Stimulated activated CD8-positive, alpha-beta memory T cell treated with anti-CD3 and anti-CD28 coated beads, Interleukin-4, amount 100 ng/mL, for 4 hours (primary cell): ENCODE measurements around the gene MOCS1.

ENCODE experiments used
- DNase-seq, 2 donors: peaks; one replicate each; pipeline ENCODE4 v3.0.0-alpha.2; 2020; ENCODE audit warnings: low read depth in 2 of 2, low spot score in 1 of 2

Gene MOCS1

DNA sequence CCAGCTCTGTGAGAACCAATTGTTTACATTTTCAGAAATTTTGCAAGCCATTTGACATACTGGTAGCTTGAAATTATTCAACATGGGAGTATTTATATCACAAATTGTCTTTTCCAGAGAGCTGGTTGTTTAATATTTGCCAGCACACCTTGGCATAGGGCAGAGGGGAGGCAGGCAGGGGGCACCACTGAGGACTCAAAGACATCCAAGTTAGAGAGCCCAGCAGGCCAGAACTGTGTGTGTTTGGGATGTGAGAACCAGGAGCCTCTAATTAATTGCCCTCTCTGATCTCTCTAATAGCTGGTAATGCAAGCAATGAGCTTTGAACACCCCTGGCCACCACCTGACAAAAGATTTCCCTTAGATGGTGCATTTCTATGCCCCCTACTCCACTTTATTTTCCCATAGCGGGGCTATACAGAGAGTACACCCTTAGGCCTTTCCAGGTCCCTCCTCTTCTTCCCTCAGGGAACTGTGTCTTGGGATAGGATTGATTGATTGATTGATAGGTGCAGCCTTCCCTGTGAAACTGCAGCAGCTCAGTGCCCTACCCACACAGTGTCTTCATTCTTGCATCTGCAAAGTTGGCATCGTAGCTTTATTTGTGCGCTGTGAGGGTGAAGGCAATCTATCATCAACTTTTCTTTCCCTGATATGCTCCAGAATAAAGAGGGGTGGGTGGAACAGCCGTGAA lies 29.2 kb downstream of the MOCS1 start:
- DNase-seq: no peak

- DNase-seq: no peak
Measured at GRCh38 chr6:39903656-39904055, 30.6 kb downstream of the MOCS1 start.

DNA sequence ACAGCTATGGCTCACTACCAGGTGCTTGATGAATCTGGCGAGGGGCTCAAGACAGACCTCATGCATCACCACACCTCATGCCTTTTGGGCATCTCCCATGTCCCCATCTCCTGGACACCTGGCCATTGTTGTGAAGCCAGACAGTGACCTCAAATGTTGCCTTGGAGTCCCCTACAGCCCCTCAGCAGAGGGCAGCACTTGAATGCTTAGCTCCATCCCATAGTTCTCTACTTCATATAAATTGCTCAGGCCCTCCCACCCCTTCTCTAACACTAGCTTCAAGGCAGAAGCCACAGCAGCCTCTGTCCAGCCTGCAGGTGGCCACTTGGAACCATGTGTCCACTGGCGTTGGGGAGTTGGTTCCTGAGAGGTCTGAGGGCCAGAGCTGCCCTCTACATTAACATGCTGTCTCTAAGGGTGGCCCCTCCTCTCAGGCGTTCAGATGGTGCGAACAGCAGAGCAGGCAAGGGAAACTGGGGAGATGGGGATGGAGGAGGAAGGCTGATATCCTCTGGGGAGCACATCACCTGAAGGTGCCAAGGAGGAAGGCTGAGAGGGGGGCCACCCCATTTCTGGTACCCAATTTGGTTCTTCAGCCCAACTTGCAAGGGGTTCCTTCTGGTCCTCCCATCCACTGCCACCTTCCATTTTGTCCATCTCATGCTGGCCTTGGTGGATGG lies 31.3 kb downstream of the MOCS1 start:
- no peak for DNase-seq

DNA sequence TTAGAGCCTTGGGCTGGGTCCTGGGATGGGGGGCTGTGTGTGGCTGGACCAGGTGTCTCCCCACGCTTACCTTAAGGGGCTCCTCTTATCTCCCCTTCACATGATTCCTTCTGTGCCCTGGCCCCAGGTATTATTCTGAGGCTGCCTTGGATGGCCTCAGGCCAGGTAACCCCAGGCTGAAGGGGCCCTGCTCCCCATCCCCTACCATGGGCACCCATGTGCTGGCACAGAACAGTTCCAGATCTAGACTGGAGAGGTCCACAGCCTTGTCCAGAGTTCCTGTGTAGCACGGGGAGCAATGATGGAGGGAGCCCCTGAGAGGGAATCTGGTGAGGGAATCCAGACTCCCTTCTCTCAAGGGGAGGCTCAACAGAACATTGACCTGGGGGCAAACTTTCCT lies 32.1 kb downstream of the MOCS1 start:
- DNase-seq: no peak

GRCh38 chr6:39901670-39902069 lies 32.6 kb downstream of the MOCS1 start:
- DNase-seq: no peak

GRCh38 chr6:39901116-39901655 lies 33.1 kb downstream of the MOCS1 start:
- DNase-seq: no peak

DNA sequence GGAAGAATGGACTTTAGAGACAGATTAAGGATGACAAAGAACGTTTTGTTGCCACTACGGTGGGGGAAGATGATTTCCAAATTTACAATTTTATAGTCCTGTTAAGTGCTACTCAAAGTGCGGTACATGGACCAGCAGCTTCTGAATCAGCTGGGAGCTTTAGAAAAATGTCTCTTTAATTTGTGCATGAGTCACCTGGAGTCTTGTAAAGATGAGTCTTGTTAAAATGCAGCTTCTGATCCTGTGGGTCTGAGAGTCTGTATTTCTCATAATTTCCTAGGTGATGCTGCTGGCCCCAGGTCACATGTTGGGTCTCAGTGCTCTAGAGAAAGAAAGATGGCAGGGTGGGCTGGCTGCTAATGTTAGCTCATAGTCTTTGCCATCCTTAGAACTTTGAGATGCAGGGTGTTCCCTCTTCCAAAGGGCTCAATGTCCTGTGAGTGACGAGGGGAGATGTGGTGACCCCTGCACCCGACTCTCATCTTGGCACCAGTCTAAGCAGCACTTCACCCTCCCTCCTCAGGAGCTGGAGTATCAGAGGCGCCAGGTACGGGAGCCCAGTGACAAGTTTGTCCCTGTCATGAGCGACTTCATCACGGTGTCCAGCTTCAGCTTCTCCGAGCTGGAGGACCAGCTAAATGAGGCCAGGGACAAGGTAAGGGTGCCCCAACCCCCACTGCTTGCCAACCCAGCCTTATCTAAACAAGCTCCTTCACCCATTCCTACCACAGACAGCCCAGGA lies 34.5 kb downstream of the MOCS1 start:
- DNase-seq: no peak

DNA sequence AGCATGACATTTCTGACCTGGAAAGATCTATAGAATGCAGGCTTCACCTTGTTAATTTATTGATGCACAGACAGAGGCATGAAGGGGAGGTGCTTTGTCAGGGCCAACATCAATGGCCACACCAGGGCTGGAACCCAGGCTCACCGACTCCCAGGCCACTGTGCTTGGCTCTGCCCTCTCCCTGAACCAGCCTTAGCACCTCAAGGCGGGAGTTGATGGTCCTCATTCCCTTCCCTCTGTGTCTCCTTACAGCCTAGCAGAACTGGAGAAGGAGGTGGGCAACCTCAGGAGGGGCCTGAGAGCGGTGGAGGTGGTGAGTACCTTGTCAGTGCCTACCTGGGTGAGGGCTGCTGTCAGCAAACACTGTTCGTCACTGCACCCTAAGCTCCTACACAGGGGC lies 35.6 kb downstream of the MOCS1 start:
- DNase-seq: no peak

DNA sequence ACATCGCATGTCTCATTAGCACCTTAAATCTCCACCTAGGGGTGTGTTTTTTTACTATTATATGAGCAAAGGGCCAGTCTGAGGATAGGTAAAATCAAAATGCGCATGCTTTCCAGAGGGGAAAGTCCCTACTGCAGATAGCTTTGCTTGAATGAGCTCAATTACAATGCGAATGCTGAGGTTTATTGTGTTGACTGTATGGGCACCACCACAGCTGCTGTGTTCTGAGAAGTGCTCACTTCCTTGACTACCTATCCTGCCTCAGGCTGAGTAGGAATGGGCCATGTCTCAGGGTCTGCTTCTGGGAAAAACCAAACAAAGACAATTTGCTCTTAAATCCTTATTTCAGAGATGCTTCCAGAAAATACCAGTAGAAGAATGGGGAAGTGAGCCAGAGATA lies 36.6 kb downstream of the MOCS1 start:
- DNase-seq: no peak

GRCh38 chr6:39896701-39897100 lies 37.6 kb downstream of the MOCS1 start:
- no peak for DNase-seq

- DNase-seq: no peak
Measured at GRCh38 chr6:39893286-39893685, 41.0 kb downstream of the MOCS1 start.

DNA sequence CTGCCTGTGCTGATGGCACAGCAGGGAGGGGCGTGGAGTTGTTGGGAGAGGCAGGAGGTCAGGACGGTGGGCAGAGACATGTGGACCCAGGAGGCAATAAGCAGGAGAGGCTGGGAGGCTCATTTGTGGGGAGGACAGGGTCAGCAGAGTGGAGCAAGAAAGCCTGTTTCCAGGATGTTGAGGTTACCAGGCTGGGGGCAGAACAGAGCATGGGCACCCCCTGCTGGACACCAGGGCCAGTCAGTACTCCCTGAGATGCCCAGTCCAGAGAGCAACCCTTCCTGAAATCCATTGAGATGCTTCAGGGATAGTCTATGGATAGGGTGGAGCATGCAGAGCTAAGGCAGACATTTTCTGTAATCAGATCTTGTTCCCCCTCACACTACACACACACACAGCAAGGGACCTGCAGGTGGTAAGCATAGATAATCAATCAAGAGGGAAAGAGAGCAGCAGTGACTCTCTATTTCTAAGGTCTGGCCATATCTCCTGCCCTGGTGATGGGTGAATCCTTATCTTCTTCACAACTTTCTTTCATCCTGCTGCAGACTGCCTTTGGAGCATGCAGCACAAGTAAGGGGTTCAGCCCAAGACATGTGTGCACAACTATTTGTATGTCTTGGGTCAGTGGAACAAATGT lies 41.7 kb downstream of the MOCS1 start:
- DNase-seq: no peak

GRCh38 chr6:39891976-39892375 lies 42.3 kb downstream of the MOCS1 start:
- no peak for DNase-seq

- no peak for DNase-seq
Measured at GRCh38 chr6:39891353-39891752, 42.9 kb downstream of the MOCS1 start.

GRCh38 chr6:39889229-39889628 lies 45.0 kb downstream of the MOCS1 start:
- no peak for DNase-seq

DNA sequence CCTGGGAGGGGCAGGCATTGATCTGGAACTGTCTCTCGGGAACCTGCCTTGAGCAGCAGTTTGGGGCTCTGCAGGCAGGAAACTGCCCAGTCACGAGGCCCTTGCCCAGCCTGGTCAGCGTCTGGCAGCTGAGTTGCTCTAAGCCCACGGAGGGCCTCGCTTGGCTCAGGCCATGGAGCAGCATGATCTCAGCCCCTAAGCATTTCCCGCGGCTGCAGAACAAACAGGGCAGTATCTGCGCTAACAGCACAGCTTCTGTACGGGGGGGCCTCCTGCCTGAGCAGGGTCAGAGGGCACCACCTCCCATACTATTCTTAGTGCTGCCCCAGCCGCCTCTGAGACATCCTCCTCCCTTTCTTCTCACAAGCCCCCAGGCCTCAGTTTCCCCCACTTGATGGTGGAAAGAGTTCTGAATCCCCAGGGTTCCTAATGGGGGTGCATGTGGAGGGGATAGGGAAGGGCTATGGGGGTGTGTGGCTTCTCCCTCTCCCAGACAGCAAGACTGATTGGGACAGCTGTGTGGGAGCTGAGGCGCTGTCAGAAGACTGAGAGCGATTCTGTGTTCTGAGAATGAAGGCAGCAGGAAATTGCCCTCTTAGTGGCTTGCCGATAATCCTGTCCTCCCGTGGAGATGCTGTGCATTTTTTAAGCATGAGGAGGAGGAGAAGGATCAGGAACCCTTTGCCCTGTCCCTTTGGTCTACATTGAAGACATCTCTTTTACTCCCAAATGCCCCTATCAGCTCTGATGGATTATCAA lies 46.4 kb downstream of the MOCS1 start:
- DNase-seq: no peak

DNA sequence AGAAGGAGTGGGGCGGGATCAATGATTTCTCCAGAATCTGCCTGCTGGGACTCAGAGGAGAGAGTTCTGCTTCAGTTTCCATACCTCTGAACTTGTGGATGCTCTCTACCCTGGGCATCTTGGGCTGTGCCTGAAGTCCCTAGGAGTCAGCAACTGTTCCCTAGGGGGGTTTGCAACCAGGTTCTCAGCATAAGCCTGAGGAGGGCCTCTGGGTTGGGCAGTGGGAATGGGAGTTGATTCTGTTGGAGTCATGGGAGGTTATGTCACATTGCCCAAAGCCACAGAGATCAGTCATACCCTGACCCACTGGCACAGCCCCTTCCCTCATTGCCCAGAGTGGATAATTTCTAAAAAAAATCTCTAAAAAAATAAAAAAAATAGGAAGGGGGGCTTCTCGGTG lies 47.4 kb downstream of the MOCS1 start:
- DNase-seq: no peak

DNA sequence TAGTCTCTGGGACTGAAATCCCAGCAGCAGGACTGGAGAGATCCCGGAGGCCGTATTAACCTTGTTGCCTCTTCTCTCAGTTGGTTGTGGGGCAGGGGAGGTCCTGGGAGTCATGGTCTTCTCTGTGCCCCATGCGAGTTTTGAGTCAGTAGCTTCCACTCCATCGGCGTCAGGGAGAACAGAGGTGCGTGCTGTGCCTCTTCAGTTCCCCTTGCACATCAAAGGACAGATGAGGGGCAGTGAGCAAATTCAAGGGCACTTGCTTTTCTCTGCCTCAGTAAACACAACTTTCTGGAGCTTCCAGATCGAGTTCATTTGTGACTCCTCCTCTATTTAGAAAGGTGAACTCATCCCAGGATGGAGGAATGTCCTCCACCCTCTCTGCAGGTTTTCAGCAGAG lies 48.6 kb downstream of the MOCS1 start:
- DNase-seq: no peak

- no peak for DNase-seq
Measured at GRCh38 chr6:39884696-39885095, 49.6 kb downstream of the MOCS1 start.

DNA sequence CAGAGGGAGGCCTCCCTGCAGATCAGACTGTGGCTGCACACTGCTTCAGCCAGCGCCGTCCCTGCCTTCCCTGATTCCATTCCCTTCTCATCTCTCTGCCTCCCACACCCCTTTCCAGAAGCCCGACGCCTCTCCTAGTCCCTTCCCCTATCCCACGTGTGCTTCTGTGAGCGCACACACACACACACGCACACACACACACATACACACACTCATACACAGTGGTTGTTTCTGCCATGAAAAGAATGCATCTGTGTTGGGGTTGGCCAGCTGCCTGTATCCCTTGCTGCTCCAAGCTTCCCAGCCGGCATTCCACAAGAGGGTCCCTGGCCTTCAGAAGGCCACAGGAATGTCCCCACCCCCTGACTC lies 51.7 kb downstream of the MOCS1 start:
- no peak for DNase-seq
